Progenitor cell of endocrine pancreas (in vitro differentiated cells): Measurements from ENCODE around the gene RNF10. TPM values are rescaled to one million over a fixed set of nuclear protein-coding genes. Genes with fewer than 3 reads are reported as not detected.

Experiments
- DNase-seq: peaks from one replicate; pipeline ENCODE4 v3.0.0; 2021; ENCODE audit warnings: low spot score; ENCODE audit not compliant: unreplicated experiment
- H3K27ac Mint-ChIP-seq: 2 replicates; pipeline ENCODE4 v1.8.0; 2021; ENCODE audit warnings: mild to moderate bottlenecking, moderate library complexity, mixed read lengths
- H3K27me3 Mint-ChIP-seq: 2 replicates; pipeline ENCODE4 v1.8.0; 2021; ENCODE audit warnings: mixed read lengths
- H3K36me3 Mint-ChIP-seq: 2 replicates; pipeline ENCODE4 v1.8.0; 2022; ENCODE audit warnings: mixed read lengths; ENCODE audit not compliant: insufficient read depth
- H3K4me1 Mint-ChIP-seq: 2 replicates; pipeline ENCODE4 v1.8.0; 2021; ENCODE audit warnings: low read depth, mixed read lengths
- H3K4me3 Mint-ChIP-seq: 2 replicates; pipeline ENCODE4 v1.8.0; 2021; ENCODE audit warnings: low read depth, mild to moderate bottlenecking, moderate library complexity, mixed read lengths
- H3K9me3 Mint-ChIP-seq: 2 replicates; pipeline ENCODE4 v1.8.0; 2021; ENCODE audit warnings: low read depth, mixed read lengths
- total RNA-seq: library from RNA; stranded (reverse); gene quantifications from 2 replicates; pipeline ENCODE4 v1.2.1, GENCODE V29; 2021
- TF ChIP-seq, protein P1 (sequence below): fragments of 200-600 bp; sonication (generic); IDR thresholded peaks from one replicate; pipeline ENCODE4 v1.5.0; 2021; ENCODE audit warnings: antibody characterized with exemption, mild to moderate bottlenecking; ENCODE audit not compliant: unreplicated experiment

RNF10 gene
- total RNA-seq, 1 donor from 2014 or later: 167 TPM

GRCh38 chr12:120544691-120545090 is 10.5 kb downstream of the RNF10 start:
- H3K4me3 Mint-ChIP-seq: no peak overlapping the region
- H3K27me3 Mint-ChIP-seq: no peaks in the 10 kb centered on the region
- no peak overlapping the region for H3K27ac Mint-ChIP-seq
- no peak for DNase-seq
- TF ChIP-seq, protein P1, sequence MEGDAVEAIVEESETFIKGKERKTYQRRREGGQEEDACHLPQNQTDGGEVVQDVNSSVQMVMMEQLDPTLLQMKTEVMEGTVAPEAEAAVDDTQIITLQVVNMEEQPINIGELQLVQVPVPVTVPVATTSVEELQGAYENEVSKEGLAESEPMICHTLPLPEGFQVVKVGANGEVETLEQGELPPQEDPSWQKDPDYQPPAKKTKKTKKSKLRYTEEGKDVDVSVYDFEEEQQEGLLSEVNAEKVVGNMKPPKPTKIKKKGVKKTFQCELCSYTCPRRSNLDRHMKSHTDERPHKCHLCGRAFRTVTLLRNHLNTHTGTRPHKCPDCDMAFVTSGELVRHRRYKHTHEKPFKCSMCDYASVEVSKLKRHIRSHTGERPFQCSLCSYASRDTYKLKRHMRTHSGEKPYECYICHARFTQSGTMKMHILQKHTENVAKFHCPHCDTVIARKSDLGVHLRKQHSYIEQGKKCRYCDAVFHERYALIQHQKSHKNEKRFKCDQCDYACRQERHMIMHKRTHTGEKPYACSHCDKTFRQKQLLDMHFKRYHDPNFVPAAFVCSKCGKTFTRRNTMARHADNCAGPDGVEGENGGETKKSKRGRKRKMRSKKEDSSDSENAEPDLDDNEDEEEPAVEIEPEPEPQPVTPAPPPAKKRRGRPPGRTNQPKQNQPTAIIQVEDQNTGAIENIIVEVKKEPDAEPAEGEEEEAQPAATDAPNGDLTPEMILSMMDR: no peak
- peaks cover 10% of the 10 kb centered on the region for H3K4me1 Mint-ChIP-seq
- H3K36me3 Mint-ChIP-seq: peaks cover 12% of the 10 kb centered on the region
- H3K9me3 Mint-ChIP-seq: no peaks in the 10 kb centered on the region

GRCh38 chr12:120546050-120546386 is 11.9 kb downstream of the RNF10 start:
- Mint-ChIP-seq H3K4me1 (peaks cover 10% of the 10 kb centered on the region), H3K36me3 (peaks cover 9% of the 10 kb centered on the region), H3K4me3 (no peak overlapping the region), H3K9me3 (no peaks in the 10 kb centered on the region), H3K27me3 (no peaks in the 10 kb centered on the region), H3K27ac (no peak overlapping the region)
- DNase-seq: no peak
- TF ChIP-seq, protein P1: no peak

DNA sequence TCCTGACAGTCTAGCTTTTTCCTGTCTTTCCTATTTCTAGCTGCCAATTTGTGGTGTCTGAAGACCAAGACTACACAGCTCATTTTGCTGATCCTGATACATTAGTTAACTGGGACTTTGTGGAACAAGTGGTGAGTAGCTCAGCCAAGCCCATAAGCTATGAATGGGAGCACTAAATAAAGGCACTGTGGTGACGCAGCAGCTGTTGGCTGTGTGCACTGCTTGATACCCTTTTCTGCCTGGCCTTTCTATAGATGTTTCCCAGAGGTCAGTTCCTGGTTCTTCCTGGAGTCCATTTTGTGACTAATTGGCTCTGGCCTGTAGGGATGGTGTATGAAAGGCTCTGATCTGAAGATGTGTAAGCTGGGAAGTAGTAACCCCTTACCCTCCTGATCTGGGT is 20.5 kb downstream of the RNF10 start:
- no peak overlapping the region for H3K27ac Mint-ChIP-seq
- TF ChIP-seq, protein P1: no peak
- H3K4me1 Mint-ChIP-seq: no peaks in the 10 kb centered on the region
- no peaks in the 10 kb centered on the region for H3K27me3 Mint-ChIP-seq
- DNase-seq: no peak
- no peak overlapping the region for H3K4me3 Mint-ChIP-seq
- peaks cover 16% of the 10 kb centered on the region for H3K36me3 Mint-ChIP-seq
- H3K9me3 Mint-ChIP-seq: no peaks in the 10 kb centered on the region

DNA sequence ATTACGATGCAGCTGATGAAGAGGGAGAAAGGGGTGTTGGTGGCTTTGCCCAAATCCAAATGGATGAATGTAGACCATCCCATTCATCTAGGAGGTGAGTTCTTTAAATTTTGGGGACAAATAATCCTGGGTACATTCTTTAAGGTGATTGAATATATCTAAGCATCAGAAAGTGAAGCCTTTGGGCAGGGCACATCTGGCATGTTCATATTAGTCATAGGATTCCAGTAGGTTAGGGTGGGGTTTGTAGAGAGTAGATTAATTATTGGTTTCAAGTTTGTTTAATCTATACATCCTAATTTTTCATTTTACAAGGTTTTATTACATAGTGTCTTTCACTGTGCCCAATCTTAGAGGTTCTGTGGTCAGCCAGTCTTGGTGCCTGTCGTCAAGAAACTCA is 23.4 kb downstream of the RNF10 start:
- Mint-ChIP-seq H3K36me3 (peaks cover 21% of the 10 kb centered on the region), H3K27ac (no peak overlapping the region), H3K4me3 (no peak overlapping the region), H3K9me3 (no peaks in the 10 kb centered on the region), H3K4me1 (no peaks in the 10 kb centered on the region), H3K27me3 (no peaks in the 10 kb centered on the region)
- no peak for DNase-seq
- TF ChIP-seq, protein P1: no peak

GRCh38 chr12:120562906-120563305 is 28.8 kb downstream of the RNF10 start:
- no peak for DNase-seq
- Mint-ChIP-seq H3K36me3 (peaks cover 35% of the 10 kb centered on the region), H3K9me3 (no peaks in the 10 kb centered on the region), H3K27me3 (no peaks in the 10 kb centered on the region), H3K27ac (no peak overlapping the region), H3K4me3 (no peak overlapping the region), H3K4me1 (no peaks in the 10 kb centered on the region)
- TF ChIP-seq, protein P1: no peak

GRCh38 chr12:120563495-120563894 is 29.3 kb downstream of the RNF10 start:
- DNase-seq: no peak
- H3K9me3 Mint-ChIP-seq: no peaks in the 10 kb centered on the region
- no peaks in the 10 kb centered on the region for H3K4me1 Mint-ChIP-seq
- H3K4me3 Mint-ChIP-seq: no peak overlapping the region
- H3K36me3 Mint-ChIP-seq: peaks cover 35% of the 10 kb centered on the region
- H3K27me3 Mint-ChIP-seq: no peaks in the 10 kb centered on the region
- H3K27ac Mint-ChIP-seq: no peak overlapping the region
- TF ChIP-seq, protein P1: no peak
